Stimulated activated CD4-positive, alpha-beta T cell treated with anti-CD3 and anti-CD28 coated beads, Interleukin-1b, Interleukin-23, amount 100 ng/mL, for 48 hours (primary cell): ENCODE measurements around the gene SLC25A33.
"Not testable (repeated sequence)": the region's sequence is repeated elsewhere in the genome, so short reads cannot be mapped to it uniquely, and the experiment has no call there.

ENCODE experiments used
- DNase-seq: peaks from one replicate; pipeline ENCODE4 v3.0.0-alpha.2; 2020

Gene SLC25A33

GRCh38 chr1:9602794-9603167, 63.5 kb downstream of the SLC25A33 start:
- DNase-seq: no peak

DNA sequence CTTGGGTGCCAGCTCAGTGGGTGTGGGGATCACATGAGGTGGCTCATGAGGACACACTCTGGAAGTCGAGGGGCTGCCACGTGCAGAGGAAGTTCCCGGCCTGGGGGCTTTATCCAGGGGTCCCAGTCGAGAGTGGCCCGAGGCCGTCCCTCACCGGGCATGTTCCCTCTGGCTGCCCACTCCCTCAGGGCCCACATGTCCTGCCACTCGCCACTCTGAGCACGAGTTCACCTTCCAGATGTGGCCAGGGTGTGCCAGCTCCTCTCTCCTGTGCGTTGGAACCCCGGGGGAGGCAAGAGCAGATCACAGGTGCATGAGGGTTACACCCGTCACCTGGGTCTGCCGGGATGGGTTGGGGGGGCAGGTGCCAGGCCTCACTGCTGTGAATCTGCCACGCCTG, 64.0 kb downstream of the SLC25A33 start:
- DNase-seq: no peak

- DNase-seq: no peak
Observed at GRCh38 chr1:9603766-9604753, 64.8 kb downstream of the SLC25A33 start.

DNA sequence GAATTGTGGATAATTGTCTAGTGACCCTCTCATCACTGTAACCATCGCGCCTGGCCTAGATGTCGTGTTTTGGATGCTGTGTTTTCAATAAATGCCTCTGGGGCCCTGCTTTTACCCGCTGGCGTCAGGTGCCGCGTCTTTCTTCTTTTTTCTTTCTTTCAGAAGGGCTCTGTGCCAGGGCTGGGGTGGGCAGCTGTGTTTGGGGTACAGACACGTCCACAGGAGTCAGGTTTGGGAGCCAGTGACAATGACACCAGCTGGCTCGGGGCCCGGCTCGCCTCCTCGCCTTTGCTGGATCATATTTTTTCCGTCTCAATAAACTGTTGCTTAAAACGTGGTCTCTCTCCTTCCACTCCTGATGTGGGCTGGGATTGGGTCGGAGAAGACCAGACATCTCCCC, 65.6 kb downstream of the SLC25A33 start:
- no peak for DNase-seq

GRCh38 chr1:9605946-9606455, 66.7 kb downstream of the SLC25A33 start:
- DNase-seq: no peak

DNA sequence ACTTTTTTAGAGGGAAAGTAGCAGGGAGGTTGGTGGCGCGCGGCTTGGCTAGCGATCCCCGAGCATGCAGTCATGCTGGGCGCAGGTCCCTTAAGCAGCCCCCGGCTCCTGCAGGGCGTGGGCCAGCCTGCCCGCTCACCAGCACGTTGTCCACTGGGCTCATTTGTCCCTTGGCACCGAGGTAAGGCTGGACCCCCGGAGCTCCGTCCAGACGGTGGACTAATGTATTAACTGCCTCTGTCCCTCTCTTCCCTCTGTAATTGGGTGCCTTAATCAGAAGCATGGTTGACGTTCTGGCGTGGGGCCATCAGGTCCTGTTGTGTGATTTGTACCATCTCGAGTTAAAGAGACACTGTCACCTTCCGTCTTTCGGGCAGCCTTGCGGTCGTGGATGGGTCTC, 67.2 kb downstream of the SLC25A33 start:
- DNase-seq: no peak

- no peak for DNase-seq
Observed at GRCh38 chr1:9606948-9607347, 67.7 kb downstream of the SLC25A33 start.

GRCh38 chr1:9607352-9607751, 68.1 kb downstream of the SLC25A33 start:
- DNase-seq: no peak

DNA sequence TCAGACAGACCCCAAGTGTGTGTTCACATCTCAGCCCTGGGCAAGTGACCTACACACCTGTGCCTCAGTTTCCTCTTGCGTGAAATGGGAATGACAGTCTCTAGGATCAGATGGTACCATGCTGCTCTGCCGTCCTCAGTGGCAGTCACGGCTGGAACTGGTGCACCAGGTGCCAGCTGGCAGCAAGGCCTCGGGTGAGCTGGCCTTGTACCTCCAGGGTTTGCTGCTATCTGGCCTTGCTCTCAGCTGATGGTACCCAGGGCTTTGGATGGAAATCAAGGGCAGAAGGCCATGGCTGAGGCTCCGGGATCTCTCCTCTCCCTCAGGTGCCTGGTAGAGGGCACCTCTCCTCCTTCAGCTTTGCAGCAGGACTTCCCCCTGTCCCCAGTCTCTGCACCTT, 70.7 kb downstream of the SLC25A33 start:
- no peak for DNase-seq

DNA sequence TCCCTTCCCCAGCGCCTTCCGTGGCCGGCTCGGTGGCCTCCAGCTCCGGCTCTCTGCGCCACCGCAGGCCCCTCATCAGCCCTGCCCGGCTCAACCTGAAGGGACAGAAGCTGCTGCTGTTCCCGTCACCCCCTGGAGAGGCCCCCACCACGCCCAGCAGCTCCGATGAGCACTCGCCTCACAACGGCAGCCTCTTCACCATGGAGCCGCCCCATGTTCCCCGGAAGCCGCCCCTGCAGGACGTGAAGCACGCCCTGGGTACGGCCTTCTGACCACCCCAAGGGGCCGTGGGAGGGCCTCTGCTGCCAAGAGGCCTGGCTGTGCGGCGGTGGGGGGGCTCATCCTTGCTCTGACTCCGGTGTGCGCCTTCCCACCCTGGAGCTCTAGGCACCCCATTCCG, 71.3 kb downstream of the SLC25A33 start:
- no peak for DNase-seq

- DNase-seq: no peak
Observed at GRCh38 chr1:9611716-9612115, 72.5 kb downstream of the SLC25A33 start.

DNA sequence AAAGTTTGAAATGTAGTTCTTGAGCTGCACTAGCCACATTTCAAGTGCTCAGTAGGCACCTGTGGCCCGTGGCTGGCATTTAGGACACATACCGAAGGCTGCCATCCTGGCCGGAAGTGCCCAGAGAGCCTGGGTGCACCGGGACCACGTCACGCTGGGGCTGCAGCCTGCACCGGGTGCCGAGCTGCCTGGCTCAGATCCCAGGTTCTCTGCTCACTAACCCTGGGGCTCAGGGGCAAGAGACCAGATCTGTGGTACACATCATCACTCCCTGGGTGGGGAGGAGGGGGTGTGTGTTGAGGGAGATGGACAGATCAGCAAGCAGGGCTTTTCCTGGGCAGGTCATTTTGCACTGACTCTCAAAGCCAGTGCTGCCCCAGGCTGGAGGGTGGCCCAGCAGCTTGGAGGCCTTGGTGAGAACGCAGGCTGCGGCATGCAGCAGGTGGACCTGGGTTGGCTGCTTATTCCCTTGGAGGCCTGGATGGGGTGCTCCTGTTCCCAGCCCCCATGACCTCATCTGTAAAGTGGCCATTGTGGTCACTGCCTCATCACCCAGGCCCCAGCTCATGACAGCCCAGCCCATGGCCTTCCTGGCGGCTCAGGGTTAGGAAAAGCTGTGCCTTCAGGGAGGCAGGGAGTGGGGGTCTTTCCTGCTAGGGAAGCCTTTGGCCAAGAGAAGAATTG, 73.0 kb downstream of the SLC25A33 start:
- DNase-seq: no peak

DNA sequence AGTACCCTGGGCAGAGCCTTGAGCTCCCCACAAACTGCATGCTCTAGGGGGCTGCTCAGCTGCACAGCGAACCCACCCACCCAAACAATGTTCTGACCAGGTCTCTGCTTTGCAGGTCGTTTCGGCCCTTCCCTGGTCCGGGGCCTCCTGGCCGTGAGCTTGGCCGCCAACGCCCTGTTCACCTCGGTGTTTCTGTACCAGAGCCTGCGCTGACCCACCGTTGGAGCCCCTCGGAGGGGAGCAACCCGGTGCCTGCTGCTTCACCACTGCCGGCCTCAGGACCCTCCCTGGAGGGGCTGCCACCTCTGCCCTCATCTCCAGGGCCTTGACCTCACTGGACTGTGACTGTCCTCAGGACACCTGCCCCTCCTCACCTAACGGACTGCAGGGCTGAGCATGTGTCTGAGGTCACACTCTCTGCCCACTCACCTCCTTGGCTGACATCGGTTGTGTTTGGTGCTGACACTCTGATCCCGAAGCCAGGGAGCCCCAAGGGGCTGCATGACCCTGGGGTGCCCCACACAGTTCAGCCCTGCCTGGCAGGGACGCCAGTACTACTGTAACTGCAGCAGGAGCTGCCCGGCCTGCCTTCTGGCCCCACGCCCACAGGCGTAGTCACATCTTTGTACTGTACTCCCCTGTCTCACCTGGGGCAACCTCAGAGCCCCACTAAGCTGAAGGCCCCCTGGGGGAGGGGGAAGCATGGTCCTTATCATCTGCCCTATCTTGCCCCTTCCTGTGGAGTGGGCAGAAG, 73.8 kb downstream of the SLC25A33 start:
- no peak for DNase-seq

DNA sequence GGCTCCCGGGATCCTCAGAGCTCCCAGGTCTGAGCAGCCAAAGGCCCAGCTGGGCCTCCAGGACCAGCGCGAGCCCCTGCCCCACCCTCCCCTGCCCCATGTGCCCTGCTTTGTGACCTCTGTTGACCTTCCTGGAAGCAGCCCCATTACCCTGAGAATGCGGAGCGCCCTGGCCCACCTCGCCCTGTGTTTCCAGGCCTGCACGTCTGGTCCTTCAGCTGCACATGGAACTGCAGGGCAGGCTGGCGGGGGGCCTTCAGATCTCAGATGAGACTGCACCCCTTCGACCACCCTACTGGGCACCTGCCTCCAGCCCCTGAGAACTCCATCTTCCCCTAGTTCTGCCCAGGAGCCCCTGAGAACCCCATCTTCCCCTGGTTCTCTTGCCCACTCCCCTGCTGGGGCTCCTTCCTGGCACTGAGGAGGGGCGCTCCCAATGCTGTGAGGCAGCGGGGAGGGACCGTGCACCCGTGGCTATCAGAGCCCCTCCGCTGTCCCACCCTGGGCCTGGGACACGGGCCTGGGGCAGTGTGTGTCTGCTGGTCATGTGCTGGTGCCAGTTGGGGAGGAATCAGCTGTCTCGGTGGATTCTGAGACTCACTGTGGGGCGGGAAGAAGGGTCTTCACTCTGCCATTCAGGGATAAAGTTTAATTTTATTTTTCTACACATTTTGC, 74.5 kb downstream of the SLC25A33 start:
- DNase-seq: no peak

DNA sequence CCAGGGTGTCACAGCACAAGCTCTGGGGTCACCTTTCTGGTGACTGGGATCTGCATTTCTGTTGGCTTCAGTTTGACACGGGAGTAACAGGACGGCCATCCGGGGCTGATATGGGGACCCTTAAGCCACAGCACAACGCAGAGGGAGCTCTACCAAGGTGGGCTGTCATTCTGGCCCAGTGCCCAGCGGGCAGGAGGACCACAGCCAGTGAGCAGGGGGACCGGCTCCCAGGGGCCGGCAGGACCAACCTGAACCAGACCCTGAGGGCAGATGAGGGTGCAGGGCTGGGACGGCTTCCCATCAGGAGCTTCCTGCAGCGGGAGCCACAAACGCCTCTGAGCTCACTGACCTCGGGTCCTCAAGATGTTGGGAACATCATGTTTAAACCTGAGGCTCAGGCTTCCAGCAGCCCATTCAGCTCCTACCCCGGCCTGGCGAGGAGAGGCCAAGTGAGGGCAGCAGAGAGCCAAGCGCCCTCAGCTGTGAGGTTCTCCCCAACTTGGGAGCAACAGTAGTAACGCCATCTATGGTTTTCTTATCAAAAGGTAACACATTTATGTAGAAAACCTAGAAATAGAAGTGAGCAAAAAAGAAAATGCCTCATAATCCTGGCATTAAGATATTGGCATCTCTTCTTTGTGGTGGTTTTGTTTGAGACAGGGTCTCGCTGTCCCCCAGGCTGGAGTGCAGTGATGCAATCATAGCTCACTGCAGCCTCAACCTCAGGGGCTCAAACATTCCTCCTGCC, 76.2 kb downstream of the SLC25A33 start:
- DNase-seq: peak; percentile 45

DNA sequence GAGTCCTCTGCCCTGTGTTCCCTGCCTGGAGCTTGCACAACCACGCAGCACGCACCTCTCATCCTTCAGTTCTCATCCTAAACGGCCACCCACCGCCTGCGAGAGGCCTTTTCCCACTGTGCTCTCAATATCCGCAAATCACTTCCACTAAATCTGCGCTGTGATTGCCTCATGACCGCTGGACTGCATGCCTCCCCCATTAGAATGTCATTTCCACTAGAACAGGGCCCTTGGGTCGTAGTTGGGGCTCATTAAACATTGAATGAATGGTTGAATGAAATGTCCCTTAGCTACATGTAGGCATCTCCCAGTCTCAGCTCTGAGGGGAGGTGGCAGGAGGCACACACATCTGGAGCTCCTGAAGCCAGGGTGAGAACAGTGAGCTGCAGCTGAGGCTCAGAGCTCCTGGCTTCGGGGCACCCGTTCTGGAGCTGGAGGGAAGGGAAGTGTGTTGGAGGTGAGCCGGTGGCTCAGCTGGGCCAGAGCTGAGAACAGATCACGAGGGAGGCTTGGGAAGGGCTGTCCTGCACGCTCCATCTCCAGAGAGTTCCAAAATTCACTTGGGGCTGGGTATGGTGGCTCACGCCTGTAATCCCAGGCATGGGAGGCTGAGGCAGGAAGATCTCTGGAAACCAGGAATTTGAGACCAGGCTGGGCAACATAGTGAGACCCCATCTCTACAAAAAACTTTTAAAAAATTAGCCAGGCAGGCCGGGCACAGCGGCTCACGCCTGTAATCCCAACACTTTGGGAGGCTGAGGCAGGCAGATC, 79.8 kb downstream of the SLC25A33 start:
- no peak for DNase-seq

DNA sequence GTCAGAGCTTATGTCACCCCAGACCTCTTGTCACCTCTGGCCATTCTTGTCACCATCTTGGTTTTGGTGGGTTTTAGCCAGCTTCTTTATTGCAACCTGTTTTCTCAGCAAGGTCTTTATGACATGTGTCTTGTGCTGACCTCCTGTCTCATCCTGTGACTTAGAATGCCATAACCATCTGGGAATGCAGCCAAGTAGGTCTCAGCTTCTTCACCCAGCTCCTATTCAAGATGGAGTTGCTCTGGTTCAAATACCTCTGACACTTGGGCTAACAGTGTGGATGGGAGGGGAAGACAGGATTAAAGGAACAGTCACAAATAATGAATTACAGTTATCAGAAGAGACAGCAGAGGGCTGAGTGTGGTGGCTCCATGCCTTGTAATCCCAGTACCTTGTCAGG, 81.8 kb downstream of the SLC25A33 start:
- no peak for DNase-seq

- DNase-seq: no peak
Observed at GRCh38 chr1:9624081-9624480, 84.8 kb downstream of the SLC25A33 start.

GRCh38 chr1:9625030-9625429, 85.8 kb downstream of the SLC25A33 start:
- DNase-seq: not testable (repeated sequence)

GRCh38 chr1:9626201-9626608, 86.9 kb downstream of the SLC25A33 start:
- no peak for DNase-seq
